IMR-90 (cell line): ENCODE data around the gene C8B. TPM values are rescaled to one million over a fixed set of nuclear protein-coding genes. Genes with fewer than 3 reads are reported as not detected.

ENCODE experiments used
- ATAC-seq: fragments of 200-7000 bp; cut with Tn5 transposase; 2 replicates; pipeline ENCODE4 v1.9.1; 2020; ENCODE audit warnings: low read depth, mild to moderate bottlenecking, moderate library complexity
- BruUV-seq: library from RNA; stranded (reverse); fragments of 400-500 nt; replicated peaks from 2 replicates; lab custom pipeline; 2021; lab: Mats Ljungman, UMichigan
- CTCF ChIA-PET: fragments of 300-600 bp; formaldehyde crosslinking; extraction: SDS; loops from one replicate; lab custom pipeline; 2021; ENCODE audit warnings: antibody characterized with exemption; lab: Yijun Ruan, JAX
- POLR2A ChIA-PET: fragments of 300-600 bp; sonication (Branson Sonifier 250); formaldehyde crosslinking; loops from one replicate; lab custom pipeline; 2022; ENCODE audit warnings: antibody characterized with exemption; ENCODE audit not compliant: unreplicated experiment; lab: Charles Lee
- DNase-seq: peaks from one replicate; pipeline ENCODE4 v3.0.0; 2013
- H2AFZ ChIP-seq: replicated peaks from 2 replicates; pipeline ENCODE3; 2013; ENCODE audit warnings: low read length, mild to moderate bottlenecking; ENCODE audit not compliant: poor library complexity
- H2AK5ac ChIP-seq: 2 replicates; pipeline ENCODE4 v1.6.1; 2013; ENCODE audit warnings: low read depth, low read length, inconsistent platforms
- H2AK9ac ChIP-seq: replicated peaks from 2 replicates; pipeline ENCODE3; 2013; ENCODE audit warnings: mild to moderate bottlenecking, low read depth, low read length, moderate library complexity; ENCODE audit not compliant: poor library complexity
- H2BK120ac ChIP-seq: 2 replicates; pipeline ENCODE4 v1.6.1; 2013; ENCODE audit warnings: low read depth, low read length, inconsistent platforms
- H2BK15ac ChIP-seq: 3 replicates; pipeline ENCODE4 v1.6.1; 2013; ENCODE audit warnings: low read depth, low read length, inconsistent platforms
- H2BK20ac ChIP-seq: 2 replicates; pipeline ENCODE4 v1.6.1; 2013; ENCODE audit warnings: low read depth, mild to moderate bottlenecking, inconsistent platforms, low read length, moderate library complexity
- H2BK5ac ChIP-seq: 2 replicates; pipeline ENCODE4 v1.6.1; 2013; ENCODE audit warnings: mild to moderate bottlenecking, low read depth, low read length, inconsistent platforms; ENCODE audit not compliant: poor library complexity, severe bottlenecking
- H3K14ac ChIP-seq: replicated peaks from 2 replicates; pipeline ENCODE4 v1.6.1; 2013; ENCODE audit warnings: low read depth, low read length, inconsistent platforms
- H3K18ac ChIP-seq: 2 replicates; pipeline ENCODE4 v1.6.1; 2013; ENCODE audit warnings: low read depth, low read length, control low read depth
- H3K23ac ChIP-seq: 2 replicates; pipeline ENCODE4 v1.6.1; 2013; ENCODE audit warnings: low read depth, low read length, inconsistent platforms
- H3K27ac ChIP-seq: 2 replicates; pipeline ENCODE4 v1.5.1; 2013; ENCODE audit warnings: mild to moderate bottlenecking, control low read depth, low read length; ENCODE audit not compliant: insufficient read depth
- H3K27me3 ChIP-seq: 2 replicates; pipeline ENCODE4 v1.6.1; 2013; ENCODE audit warnings: low read length; ENCODE audit not compliant: control insufficient read depth, insufficient read depth
- H3K36me3 ChIP-seq: 2 replicates; pipeline ENCODE4 v1.6.1; 2013; ENCODE audit warnings: low read length, mixed read lengths; ENCODE audit not compliant: control insufficient read depth, insufficient read depth
- H3K4ac ChIP-seq: 2 replicates; pipeline ENCODE4 v1.6.1; 2013; ENCODE audit warnings: low read depth, low read length, inconsistent platforms
- H3K4me1 ChIP-seq: 2 replicates; pipeline ENCODE4 v1.6.1; 2013; ENCODE audit warnings: low read length, mixed read lengths; ENCODE audit not compliant: control insufficient read depth, insufficient read depth
- H3K4me2 ChIP-seq: 2 replicates; pipeline ENCODE4 v1.6.1; 2013; ENCODE audit warnings: low read depth, mild to moderate bottlenecking, control low read depth, low read length, moderate library complexity
- H3K4me3 ChIP-seq: 2 replicates; pipeline ENCODE4 v1.5.1; 2013; ENCODE audit warnings: low read depth, mild to moderate bottlenecking, control low read depth, low read length, moderate library complexity; ENCODE audit not compliant: insufficient read depth
- H3K56ac ChIP-seq: 2 replicates; pipeline ENCODE4 v1.6.1; 2013; ENCODE audit warnings: low read length, inconsistent platforms; ENCODE audit not compliant: insufficient read depth; ENCODE audit errors: extremely low read depth
- H3K79me1 ChIP-seq, 2 experiments: 2 replicates each; pipeline ENCODE4 v1.6.1; 2013; ENCODE audit warnings: low read length in 2 of 2, inconsistent platforms in 1 of 2, low read depth in 1 of 2
- H3K9ac ChIP-seq: 2 replicates; pipeline ENCODE4 v1.6.1; 2013; ENCODE audit warnings: low read depth, low read length, control low read depth
- H3K9me1 ChIP-seq: 2 replicates; pipeline ENCODE4 v1.6.1; 2013; ENCODE audit warnings: low read length, inconsistent platforms; ENCODE audit not compliant: insufficient read depth
- H3K9me3 ChIP-seq: 2 replicates; pipeline ENCODE4 v1.6.1; 2013; ENCODE audit warnings: low read length; ENCODE audit not compliant: control insufficient read depth, insufficient read depth
- H4K20me1 ChIP-seq: 2 replicates; pipeline ENCODE4 v1.6.1; 2013; ENCODE audit warnings: low read length, inconsistent platforms; ENCODE audit not compliant: insufficient read depth
- H4K5ac ChIP-seq: 2 replicates; pipeline ENCODE4 v1.6.1; 2013; ENCODE audit warnings: mild to moderate bottlenecking, low read depth, low read length, control low read depth
- H4K8ac ChIP-seq, 2 experiments: 2 replicates each; pipeline ENCODE4 v1.6.1; 2013; ENCODE audit warnings: low read depth in 2 of 2, low read length in 2 of 2, control low read depth in 1 of 2, inconsistent platforms in 1 of 2
- H4K91ac ChIP-seq: 2 replicates; pipeline ENCODE4 v1.6.1; 2013; ENCODE audit warnings: low read depth, low read length, inconsistent platforms; ENCODE audit not compliant: insufficient read depth
- BHLHE40 ChIP-seq: fragments of 150-350 bp; IDR thresholded peaks from 2 replicates; pipeline ENCODE4 v1.6.1; 2016; ENCODE audit warnings: mild to moderate bottlenecking, low read depth, low read length
- CEBPB ChIP-seq: IDR thresholded peaks from 2 replicates; pipeline ENCODE4 v1.6.1; 2012; ENCODE audit warnings: low read depth, low read length, improper control_type of control experiment
- FOS ChIP-seq: fragments of 150-350 bp; IDR thresholded peaks from 2 replicates; pipeline ENCODE4 v1.6.1; 2016; ENCODE audit warnings: low read depth, low read length
- MAFK ChIP-seq: IDR thresholded peaks from 2 replicates; pipeline ENCODE4 v1.6.1; 2012; ENCODE audit warnings: low read depth, low read length, improper control_type of control experiment
- MAZ ChIP-seq: IDR thresholded peaks from 2 replicates; pipeline ENCODE4 v1.6.1; 2012; ENCODE audit warnings: low read depth, mild to moderate bottlenecking, low read length, improper control_type of control experiment, moderate library complexity, borderline replicate concordance
- NFE2L2 ChIP-seq: fragments of 150-350 bp; IDR thresholded peaks from 2 replicates; pipeline ENCODE4 v1.6.1; 2016; ENCODE audit warnings: low read depth, mild to moderate bottlenecking, low read length
- POLR2A ChIP-seq: IDR thresholded peaks from 2 replicates; pipeline ENCODE4 v1.6.1; 2012; ENCODE audit warnings: mild to moderate bottlenecking, low read depth, low read length
- RCOR1 ChIP-seq: IDR thresholded peaks from 2 replicates; pipeline ENCODE4 v1.6.1; 2012; ENCODE audit warnings: mild to moderate bottlenecking, low read length, improper control_type of control experiment; ENCODE audit not compliant: insufficient replicate concordance
- SMC3 ChIP-seq: fragments of 150-350 bp; IDR thresholded peaks from 2 replicates; pipeline ENCODE4 v1.6.1; 2016; ENCODE audit warnings: low read depth, mild to moderate bottlenecking, antibody characterized with exemption, low read length, moderate library complexity
- WGBS, 2 experiments: methylation state at CpG; one replicate each; pipeline versions ENCODE4 v1.1.5 to v1.1.7; 2013; ENCODE audit warnings: missing lambda C conversion rate in 2 of 2; ENCODE audit not compliant: insufficient read length in 1 of 2; ENCODE audit errors: extremely low coverage in 2 of 2; 5-methylcytosine and 5-hydroxymethylcytosine counted together
- dilution Hi-C: fragments of 300-500 bp; cut with HindIII; formaldehyde crosslinking; loops from one replicate; pipeline ENCODE4 v1.14.3; 2018; ENCODE audit warnings: low sequenced_read_pairs; ENCODE audit not compliant: unreplicated experiment
- in situ Hi-C: fragments of 300-500 bp; cut with MboI; formaldehyde crosslinking; loops from 3 replicates; pipeline ENCODE4 v1.14.3; 2019; ENCODE audit warnings: low sequenced_read_pairs, inconsistent platforms, mixed read lengths
- intact Hi-C: fragments of 100-400 bp; cut with micrococcal nuclease; formaldehyde crosslinking; loops from 2 replicates; pipeline ENCODE4 v1.10.0; 2022
- polyA plus RNA-seq, 3 experiments: library from polyadenylated mRNA; depleted of rRNA; stranded (reverse); fragments of >200 nt; gene quantifications; 2 replicates each; pipeline ENCODE4 v1.2.3, GENCODE V29; 2012; ENCODE audit warnings: low replicate concordance in 1 of 3
- total RNA-seq: library from RNA; depleted of rRNA; stranded (reverse); fragments of >200 nt; gene quantifications from 2 replicates; pipeline ENCODE4 v1.2.3, GENCODE V29; 2012
- TF ChIP-seq, protein P1 (sequence below): fragments of 150-350 bp; IDR thresholded peaks from 2 replicates; pipeline ENCODE4 v1.6.1; 2016; ENCODE audit warnings: low read depth, mild to moderate bottlenecking, low read length, moderate library complexity, borderline replicate concordance
- TF ChIP-seq, protein P2 (sequence below): fragments of 150-350 bp; IDR thresholded peaks from 2 replicates; pipeline ENCODE4 v1.6.1; 2017; ENCODE audit warnings: mild to moderate bottlenecking, antibody characterized with exemption, low read length, low read depth
- TF ChIP-seq, protein P3 (sequence below): conservative IDR thresholded peaks from 2 replicates; pipeline ENCODE4 v1.5.1; 2012; ENCODE audit warnings: mild to moderate bottlenecking, low read depth, low read length, improper control_type of control experiment

C8B gene
- total and polyA plus RNA-seq, 2 of the 4 experiments (the other 2 are of a cell fraction): not detected

DNA sequence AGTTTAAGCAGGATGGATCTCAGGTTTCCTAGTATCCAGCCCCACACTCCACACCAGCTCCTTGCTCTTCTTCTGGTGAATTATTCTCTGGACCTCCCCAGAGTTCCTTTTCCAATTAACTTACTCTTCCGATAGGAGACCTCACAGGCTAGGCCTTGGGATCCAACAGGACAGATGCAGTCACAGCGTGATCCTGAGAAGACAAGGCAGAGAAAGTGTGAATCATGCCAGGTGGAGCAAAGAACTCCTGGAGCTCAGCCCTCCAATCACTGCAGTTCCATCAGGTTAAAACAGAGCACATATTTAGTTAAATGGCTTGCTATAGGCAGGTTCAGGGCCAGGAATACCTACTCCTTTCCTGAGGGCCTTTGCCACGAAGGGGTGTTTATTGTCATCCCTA is 34.1 kb downstream of the C8B start:
- intact Hi-C loops (no loop called here), dilution Hi-C loops (no loop called here), in situ Hi-C loops (no loop called here)
- no peak overlapping the region for H3K14ac ChIP-seq
- no peaks in the 10 kb centered on the region for H3K9me3 ChIP-seq
- ChIA-PET CTCF (no interaction called here), POLR2A (no interaction called here)
- H2BK120ac ChIP-seq: no peak overlapping the region
- H3K56ac ChIP-seq: no peak overlapping the region
- WGBS, 2 experiments: 60% methylated on average over 1 of the region's 3 CpGs; no CpG with 5 or more reads in 1 of the 2 experiments
- H4K20me1 ChIP-seq: no peaks in the 10 kb centered on the region
- no peak for TF ChIP-seq MAFK
- no peak for TF ChIP-seq NFE2L2
- no peak for TF ChIP-seq SMC3
- TF ChIP-seq POLR2A: no peak
- TF ChIP-seq, protein P1, sequence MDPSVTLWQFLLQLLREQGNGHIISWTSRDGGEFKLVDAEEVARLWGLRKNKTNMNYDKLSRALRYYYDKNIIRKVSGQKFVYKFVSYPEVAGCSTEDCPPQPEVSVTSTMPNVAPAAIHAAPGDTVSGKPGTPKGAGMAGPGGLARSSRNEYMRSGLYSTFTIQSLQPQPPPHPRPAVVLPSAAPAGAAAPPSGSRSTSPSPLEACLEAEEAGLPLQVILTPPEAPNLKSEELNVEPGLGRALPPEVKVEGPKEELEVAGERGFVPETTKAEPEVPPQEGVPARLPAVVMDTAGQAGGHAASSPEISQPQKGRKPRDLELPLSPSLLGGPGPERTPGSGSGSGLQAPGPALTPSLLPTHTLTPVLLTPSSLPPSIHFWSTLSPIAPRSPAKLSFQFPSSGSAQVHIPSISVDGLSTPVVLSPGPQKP: no peak
- TF ChIP-seq MAZ: no peak
- no peak for TF ChIP-seq BHLHE40
- TF ChIP-seq FOS: no peak
- TF ChIP-seq CEBPB: no peak
- TF ChIP-seq, protein P2, sequence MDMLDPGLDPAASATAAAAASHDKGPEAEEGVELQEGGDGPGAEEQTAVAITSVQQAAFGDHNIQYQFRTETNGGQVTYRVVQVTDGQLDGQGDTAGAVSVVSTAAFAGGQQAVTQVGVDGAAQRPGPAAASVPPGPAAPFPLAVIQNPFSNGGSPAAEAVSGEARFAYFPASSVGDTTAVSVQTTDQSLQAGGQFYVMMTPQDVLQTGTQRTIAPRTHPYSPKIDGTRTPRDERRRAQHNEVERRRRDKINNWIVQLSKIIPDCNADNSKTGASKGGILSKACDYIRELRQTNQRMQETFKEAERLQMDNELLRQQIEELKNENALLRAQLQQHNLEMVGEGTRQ: no peak
- TF ChIP-seq RCOR1: no peak
- TF ChIP-seq, protein P3, sequence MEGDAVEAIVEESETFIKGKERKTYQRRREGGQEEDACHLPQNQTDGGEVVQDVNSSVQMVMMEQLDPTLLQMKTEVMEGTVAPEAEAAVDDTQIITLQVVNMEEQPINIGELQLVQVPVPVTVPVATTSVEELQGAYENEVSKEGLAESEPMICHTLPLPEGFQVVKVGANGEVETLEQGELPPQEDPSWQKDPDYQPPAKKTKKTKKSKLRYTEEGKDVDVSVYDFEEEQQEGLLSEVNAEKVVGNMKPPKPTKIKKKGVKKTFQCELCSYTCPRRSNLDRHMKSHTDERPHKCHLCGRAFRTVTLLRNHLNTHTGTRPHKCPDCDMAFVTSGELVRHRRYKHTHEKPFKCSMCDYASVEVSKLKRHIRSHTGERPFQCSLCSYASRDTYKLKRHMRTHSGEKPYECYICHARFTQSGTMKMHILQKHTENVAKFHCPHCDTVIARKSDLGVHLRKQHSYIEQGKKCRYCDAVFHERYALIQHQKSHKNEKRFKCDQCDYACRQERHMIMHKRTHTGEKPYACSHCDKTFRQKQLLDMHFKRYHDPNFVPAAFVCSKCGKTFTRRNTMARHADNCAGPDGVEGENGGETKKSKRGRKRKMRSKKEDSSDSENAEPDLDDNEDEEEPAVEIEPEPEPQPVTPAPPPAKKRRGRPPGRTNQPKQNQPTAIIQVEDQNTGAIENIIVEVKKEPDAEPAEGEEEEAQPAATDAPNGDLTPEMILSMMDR: no peak
- H3K9me1 ChIP-seq: no peaks in the 10 kb centered on the region
- no peak overlapping the region for H3K4me2 ChIP-seq
- no peak overlapping the region for H4K8ac ChIP-seq
- H2BK15ac ChIP-seq: no peak overlapping the region
- H3K27ac ChIP-seq: no peak overlapping the region
- no peak overlapping the region for H3K23ac ChIP-seq
- H3K79me1 ChIP-seq: no peaks in the 10 kb centered on the region
- H4K5ac ChIP-seq: no peak overlapping the region
- no peak overlapping the region for H3K9ac ChIP-seq
- no peak overlapping the region for H3K4me3 ChIP-seq
- ATAC-seq (no peak), DNase-seq (no peak)
- H2AFZ ChIP-seq: no peak overlapping the region
- no peak overlapping the region for H3K4ac ChIP-seq
- H2AK5ac ChIP-seq: no peak overlapping the region
- no peak overlapping the region for H2BK5ac ChIP-seq
- H3K4me1 ChIP-seq: no peaks in the 10 kb centered on the region; the same call in 1 of the 2 replicates
- no peaks in the 10 kb centered on the region for H3K36me3 ChIP-seq
- H4K91ac ChIP-seq: no peak overlapping the region
- H3K27me3 ChIP-seq: no peaks in the 10 kb centered on the region
- BruUV-seq: no TSS peak
- no peak overlapping the region for H2AK9ac ChIP-seq
- no peak overlapping the region for H3K18ac ChIP-seq
- no peak overlapping the region for H2BK20ac ChIP-seq
